ENCODE measurements around the gene LIPI.

- no peak for TF ChIP-seq POLR2A (IDR thresholded peaks at IDR 0.05)
- TF ChIP-seq CTCF (IDR thresholded peaks at IDR 0.05): no peak
These were observed 34.2 kb upstream of the LIPI start for GRCh38 chr21:14244911-14245310.
